Keratinocyte (primary cell): ENCODE results near the gene CERS4. TPM values are rescaled to one million over a fixed set of nuclear protein-coding genes. Genes with fewer than 3 reads are reported as not detected.
"Not testable (repeated sequence)": the region's sequence is repeated elsewhere in the genome, so short reads cannot be mapped to it uniquely, and the experiment has no call there.

Experiments used
- DNase-seq: peaks from one replicate; pipeline ENCODE4 v3.0.0-alpha.2; 2011; ENCODE audit warnings: low read depth, missing footprints, low spot score
- FAIRE-seq: peaks from 2 replicates; lab custom pipeline; 2011; peaks lifted over from hg19 to GRCh38; lab: Jason Lieb, UNC
- H2AFZ ChIP-seq: 2 replicates; pipeline ENCODE4 v1.6.0; 2012; ENCODE audit warnings: low read length, control low read depth, inconsistent platforms; ENCODE audit not compliant: control insufficient read depth
- H3K27ac ChIP-seq: 2 replicates; pipeline ENCODE4 v1.5.1; 2011; ENCODE audit warnings: low read length; ENCODE audit not compliant: control insufficient read depth, insufficient read depth
- H3K27me3 ChIP-seq: 3 replicates; pipeline ENCODE4 v1.6.0; 2011; ENCODE audit warnings: low read length; ENCODE audit not compliant: control insufficient read depth, insufficient read depth; ENCODE audit errors: extremely low read depth
- H3K36me3 ChIP-seq, 2 experiments: 2 replicates in 1 of 2; 3 replicates in 1 of 2; pipeline ENCODE4 v1.5.1; 2011; ENCODE audit warnings: low read length in 2 of 2, mild to moderate bottlenecking in 1 of 2; ENCODE audit not compliant: control insufficient read depth in 2 of 2, insufficient read depth in 2 of 2; ENCODE audit errors: extremely low read depth in 1 of 2
- H3K4me1 ChIP-seq: 3 replicates; pipeline ENCODE4 v1.5.1; 2011; ENCODE audit warnings: low read length; ENCODE audit not compliant: control insufficient read depth, insufficient read depth; ENCODE audit errors: extremely low read depth
- H3K4me2 ChIP-seq: 3 replicates; pipeline ENCODE4 v1.6.0; 2011; ENCODE audit warnings: low read depth, low read length; ENCODE audit not compliant: control insufficient read depth, insufficient read depth; ENCODE audit errors: extremely low read depth
- H3K4me3 ChIP-seq, 3 experiments: fragments of 200-600 bp in 1 of 3; sonication (generic) in 1 of 3; 2 replicates in 2 of 3; 3 replicates in 1 of 3; pipeline ENCODE4 v1.5.1; 2011 to 2016; ENCODE audit warnings: low read length in 3 of 3, mild to moderate bottlenecking in 3 of 3, control low read depth in 2 of 3, inconsistent platforms in 1 of 3, low read depth in 1 of 3, mixed read lengths in 1 of 3, mixed run types in 1 of 3, moderate library complexity in 1 of 3; ENCODE audit not compliant: control insufficient read depth in 2 of 3, insufficient read depth in 2 of 3; ENCODE audit errors: extremely low read depth in 1 of 3
- H3K79me2 ChIP-seq: 2 replicates; pipeline ENCODE4 v1.6.0; 2012; ENCODE audit warnings: low read length; ENCODE audit not compliant: control insufficient read depth, insufficient read depth
- H3K9ac ChIP-seq: 3 replicates; pipeline ENCODE4 v1.6.0; 2011; ENCODE audit warnings: low read length; ENCODE audit not compliant: control insufficient read depth, insufficient read depth; ENCODE audit errors: extremely low read depth
- H3K9me1 ChIP-seq: 3 replicates; pipeline ENCODE4 v1.6.0; 2011; ENCODE audit warnings: low read length; ENCODE audit not compliant: control insufficient read depth, insufficient read depth; ENCODE audit errors: extremely low read depth
- H3K9me3 ChIP-seq: 2 replicates; pipeline ENCODE4 v1.5.1; 2012; ENCODE audit warnings: low read depth, low read length; ENCODE audit not compliant: control insufficient read depth
- H4K20me1 ChIP-seq: 3 replicates; pipeline ENCODE4 v1.6.0; 2011; ENCODE audit warnings: low read length; ENCODE audit not compliant: control insufficient read depth, insufficient read depth; ENCODE audit errors: extremely low read depth
- EZH2 ChIP-seq: IDR thresholded peaks from one replicate; pipeline ENCODE4 v1.6.1; 2012; ENCODE audit warnings: inconsistent platforms, mild to moderate bottlenecking, low read length, moderate library complexity
- dilution Hi-C: fragments of 300-500 bp; cut with MboI; formaldehyde crosslinking; loops from one replicate; pipeline ENCODE4 v1.7.0; 2020; ENCODE audit warnings: low sequenced_read_pairs; ENCODE audit not compliant: extremely low pct_ligation_motif_present
- polyA plus RNA-seq, 5 experiments: library from polyadenylated mRNA; depleted of rRNA in 3 of 5; stranded (reverse) in 3 of 5; stranded (forward) in 1 of 5; unstranded in 1 of 5; fragments of >200 nt; gene quantifications; 1 replicate in 1 of 5; 2 replicates in 3 of 5; 3 replicates in 1 of 5; pipeline versions ENCODE4 v1.2.1 to v1.2.3, GENCODE V29; 2011 to 2012; ENCODE audit warnings: missing spikeins in 2 of 5, low read depth in 1 of 5, low replicate concordance in 1 of 5
- TF ChIP-seq, protein P1 (sequence below), 3 experiments: IDR thresholded peaks in 1 of 3; conservative IDR thresholded peaks in 1 of 3; optimal IDR thresholded peaks in 1 of 3; 2 replicates in 2 of 3; 3 replicates in 1 of 3; pipeline versions ENCODE3 to v1.5.1; 2011; ENCODE audit warnings: low read length in 3 of 3, mild to moderate bottlenecking in 3 of 3, moderate library complexity in 2 of 3, control low read depth in 1 of 3, inconsistent platforms in 1 of 3; ENCODE audit not compliant: insufficient read depth in 2 of 3; ENCODE audit errors: extremely low read depth in 1 of 3

CERS4 gene
- polyA plus RNA-seq, 1 donor (not counting 4 experiments of a cell fraction or from before 2014, with no cell fraction given) = 19.8 TPM

DNA sequence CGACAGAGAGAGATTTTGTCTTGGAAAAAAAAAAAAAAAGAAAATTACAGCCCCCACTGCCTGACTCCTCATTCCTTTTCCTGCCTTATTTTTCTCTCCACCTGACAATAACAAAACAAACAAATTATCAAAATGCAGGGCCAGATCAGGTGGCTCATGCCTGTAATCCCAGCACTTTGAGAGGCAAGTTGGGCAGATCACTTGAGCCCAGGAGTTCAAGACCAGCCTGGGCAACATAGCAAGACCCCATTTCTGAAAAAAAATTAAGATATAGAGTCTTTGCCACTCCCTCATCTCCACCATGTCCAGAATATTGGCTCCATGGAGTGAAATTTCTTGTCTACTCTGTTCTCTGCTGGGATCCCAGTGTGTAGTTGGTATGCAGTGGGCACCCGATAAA lies 7.2 kb downstream of the CERS4 start:
- no peaks in the 10 kb centered on the region for H3K79me2 ChIP-seq
- H4K20me1 ChIP-seq = no peaks in the 10 kb centered on the region
- H3K9ac ChIP-seq = no peak overlapping the region
- no peak for FAIRE-seq
- H3K9me1 ChIP-seq = no peaks in the 10 kb centered on the region
- no peaks in the 10 kb centered on the region for H3K4me1 ChIP-seq
- TF ChIP-seq, protein P1, sequence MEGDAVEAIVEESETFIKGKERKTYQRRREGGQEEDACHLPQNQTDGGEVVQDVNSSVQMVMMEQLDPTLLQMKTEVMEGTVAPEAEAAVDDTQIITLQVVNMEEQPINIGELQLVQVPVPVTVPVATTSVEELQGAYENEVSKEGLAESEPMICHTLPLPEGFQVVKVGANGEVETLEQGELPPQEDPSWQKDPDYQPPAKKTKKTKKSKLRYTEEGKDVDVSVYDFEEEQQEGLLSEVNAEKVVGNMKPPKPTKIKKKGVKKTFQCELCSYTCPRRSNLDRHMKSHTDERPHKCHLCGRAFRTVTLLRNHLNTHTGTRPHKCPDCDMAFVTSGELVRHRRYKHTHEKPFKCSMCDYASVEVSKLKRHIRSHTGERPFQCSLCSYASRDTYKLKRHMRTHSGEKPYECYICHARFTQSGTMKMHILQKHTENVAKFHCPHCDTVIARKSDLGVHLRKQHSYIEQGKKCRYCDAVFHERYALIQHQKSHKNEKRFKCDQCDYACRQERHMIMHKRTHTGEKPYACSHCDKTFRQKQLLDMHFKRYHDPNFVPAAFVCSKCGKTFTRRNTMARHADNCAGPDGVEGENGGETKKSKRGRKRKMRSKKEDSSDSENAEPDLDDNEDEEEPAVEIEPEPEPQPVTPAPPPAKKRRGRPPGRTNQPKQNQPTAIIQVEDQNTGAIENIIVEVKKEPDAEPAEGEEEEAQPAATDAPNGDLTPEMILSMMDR (optimal IDR thresholded peaks at IDR 0.05 in 1 of 3, IDR thresholded peaks at IDR 0.05 in 1 of 3, conservative IDR thresholded peaks at IDR 0.05 in 1 of 3; ENCODE audit: extremely low read depth in 1 of 3, insufficient read depth in 2 of 3, low read length in 3 of 3) = no peak
- TF ChIP-seq EZH2 = no peak
- H3K9me3 ChIP-seq = no peaks in the 10 kb centered on the region
- no peak overlapping the region for H3K4me2 ChIP-seq
- dilution Hi-C loops = no loop called here
- H3K36me3 ChIP-seq = peaks cover 0 to 1% of the 10 kb centered on the region in 2 experiments
- H3K27me3 ChIP-seq = no peaks in the 10 kb centered on the region
- DNase-seq = no peak
- no peak overlapping the region for H2AFZ ChIP-seq
- no peak overlapping the region for H3K27ac ChIP-seq
- no peak overlapping the region for H3K4me3 ChIP-seq

DNA sequence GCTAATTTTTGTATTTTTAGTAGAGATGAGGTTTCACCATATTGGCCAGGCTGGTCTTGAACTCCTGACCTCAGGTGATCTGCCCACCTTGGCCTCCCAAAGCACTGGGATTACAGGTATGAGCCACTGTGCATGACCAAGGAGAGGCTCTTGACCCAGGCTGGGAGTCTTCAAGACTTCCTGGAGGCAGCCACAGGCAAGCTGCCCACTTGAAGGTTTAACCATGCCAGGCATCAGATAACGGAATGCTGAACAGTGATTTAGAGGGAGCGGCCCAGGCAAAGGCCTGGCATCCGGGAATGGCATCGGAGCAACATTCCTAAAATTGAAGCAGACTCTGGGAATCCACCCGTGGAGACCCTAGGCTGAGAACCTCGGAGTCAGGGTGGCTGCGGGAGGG lies 9.0 kb downstream of the CERS4 start:
- H3K36me3 ChIP-seq, H3K79me2 ChIP-seq, H3K9me3 ChIP-seq, H2AFZ ChIP-seq, H3K4me3 ChIP-seq, H3K9ac ChIP-seq, H3K27me3 ChIP-seq, H3K27ac ChIP-seq, DNase-seq, H4K20me1 ChIP-seq, dilution Hi-C loops, H3K9me1 ChIP-seq, H3K4me1 ChIP-seq, H3K4me2 ChIP-seq, FAIRE-seq: not testable (repeated sequence)

DNA sequence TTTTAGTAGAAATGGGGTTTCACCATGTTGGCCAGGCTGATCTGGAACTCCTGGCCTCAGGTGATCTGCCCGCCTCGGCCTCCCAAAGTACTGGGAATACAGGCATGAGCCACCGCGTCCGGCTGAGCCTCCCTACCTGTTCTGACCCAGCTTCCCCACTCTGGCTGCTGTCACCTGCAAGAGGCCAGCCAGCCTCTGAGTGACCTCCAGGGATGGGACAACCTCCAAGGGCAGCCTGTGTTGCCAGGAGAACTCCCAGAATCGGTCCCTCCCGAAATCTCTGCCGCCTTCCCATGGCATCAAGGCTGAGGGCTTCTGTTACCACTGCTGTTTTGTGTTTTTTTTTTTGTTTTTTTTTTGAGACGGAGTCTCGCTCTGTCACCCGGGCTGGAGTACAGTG lies 11.3 kb downstream of the CERS4 start:
- no peaks in the 10 kb centered on the region for H4K20me1 ChIP-seq
- H3K9me1 ChIP-seq = no peaks in the 10 kb centered on the region
- dilution Hi-C loops = no loop called here
- no peak overlapping the region for H3K4me2 ChIP-seq
- no peak for FAIRE-seq
- H3K36me3 ChIP-seq = no peaks in the 10 kb centered on the region
- H3K9ac ChIP-seq = no peak overlapping the region
- no peak overlapping the region for H2AFZ ChIP-seq
- no peak for TF ChIP-seq EZH2
- TF ChIP-seq, protein P1 (optimal IDR thresholded peaks at IDR 0.05 in 1 of 3, IDR thresholded peaks at IDR 0.05 in 1 of 3, conservative IDR thresholded peaks at IDR 0.05 in 1 of 3; ENCODE audit: extremely low read depth in 1 of 3, insufficient read depth in 2 of 3, low read length in 3 of 3) = no peak
- no peak overlapping the region for H3K27ac ChIP-seq
- DNase-seq = no peak
- peaks cover 11% of the 10 kb centered on the region for H3K4me1 ChIP-seq
- H3K9me3 ChIP-seq = no peaks in the 10 kb centered on the region
- no peak overlapping the region for H3K4me3 ChIP-seq
- no peaks in the 10 kb centered on the region for H3K27me3 ChIP-seq
- no peaks in the 10 kb centered on the region for H3K79me2 ChIP-seq
